ENCODE measurements around the gene FOXE1.

The FOXE1 gene

DNA sequence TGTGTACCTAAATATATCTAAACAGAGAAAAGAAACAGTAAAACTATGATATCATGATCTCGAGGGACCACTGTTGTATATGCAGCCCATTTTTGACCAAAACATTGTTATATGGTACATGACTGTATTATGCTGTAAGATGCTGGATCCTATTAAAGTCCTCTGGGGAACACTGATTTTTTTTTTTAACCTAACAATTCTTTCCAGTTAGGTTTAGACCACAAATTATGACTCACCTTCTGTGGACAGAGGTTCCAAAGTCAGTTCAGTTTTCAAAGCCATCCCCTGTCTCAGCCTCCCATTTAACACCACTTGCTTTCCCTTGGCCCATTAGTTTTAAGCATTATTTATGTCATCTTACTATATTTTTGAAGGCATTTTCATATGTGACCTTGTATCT lies 42.2 kb downstream of the FOXE1 start:
- Histone ChIP-seq H3K36me3 (ENCODE audit: insufficient read depth, low read length) (no peaks in the 10 kb centered on the region), H3K27ac (ENCODE audit: low read depth, low read length) (no peak overlapping the region), H3K4me1 (ENCODE audit: control insufficient read depth, insufficient read depth, low read length, unreplicated experiment) (peaks cover 2% of the 10 kb centered on the region), H3K4me3 (ENCODE audit: low read depth, low read length) (no peak overlapping the region), H3K79me2 (ENCODE audit: control insufficient read depth, insufficient read depth, low read length, unreplicated experiment) (no peaks in the 10 kb centered on the region), H3K27me3 (ENCODE audit: insufficient read depth, low read length) (no peaks in the 10 kb centered on the region), H2AFZ (ENCODE audit: low read length, unreplicated experiment) (no peak overlapping the region)

DNA sequence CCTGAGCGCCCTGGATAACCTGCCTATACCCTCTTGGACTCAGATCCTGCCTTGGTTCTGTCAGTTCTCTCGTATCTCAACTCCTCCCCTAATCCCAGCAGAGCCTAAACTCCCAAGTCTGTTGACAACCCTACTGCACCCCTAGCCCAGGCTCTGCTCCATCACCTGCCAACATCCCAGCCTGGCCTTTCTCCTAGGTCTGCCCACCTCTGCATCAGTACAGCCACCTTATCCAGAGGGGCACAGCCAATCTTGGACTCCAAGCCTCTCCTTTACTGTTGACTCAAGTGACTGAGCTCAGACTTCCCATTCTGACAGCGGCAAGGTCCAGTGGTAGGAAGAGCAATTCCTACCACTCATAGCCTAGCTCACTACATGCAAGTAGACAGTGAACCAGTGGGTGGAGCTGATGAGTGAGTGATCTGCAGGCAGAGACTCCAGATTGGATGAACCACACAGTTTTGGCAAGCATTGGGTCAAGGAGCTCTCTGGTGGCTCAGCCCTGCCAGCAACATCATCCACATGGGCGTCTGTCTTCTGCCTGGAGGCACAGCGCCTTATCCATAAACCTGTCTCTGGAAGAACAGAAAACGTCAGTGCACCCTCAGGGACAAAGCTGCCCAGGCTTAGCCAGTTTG lies 42.8 kb downstream of the FOXE1 start:
- Histone ChIP-seq H2AFZ (ENCODE audit: low read length, unreplicated experiment) (no peak overlapping the region), H3K36me3 (ENCODE audit: insufficient read depth, low read length) (no peaks in the 10 kb centered on the region), H3K4me1 (ENCODE audit: control insufficient read depth, insufficient read depth, low read length, unreplicated experiment) (peaks cover 8% of the 10 kb centered on the region), H3K27me3 (ENCODE audit: insufficient read depth, low read length) (no peaks in the 10 kb centered on the region), H3K79me2 (ENCODE audit: control insufficient read depth, insufficient read depth, low read length, unreplicated experiment) (no peaks in the 10 kb centered on the region), H3K4me3 (ENCODE audit: low read depth, low read length) (no peak overlapping the region), H3K27ac (ENCODE audit: low read depth, low read length) (no peak overlapping the region)

DNA sequence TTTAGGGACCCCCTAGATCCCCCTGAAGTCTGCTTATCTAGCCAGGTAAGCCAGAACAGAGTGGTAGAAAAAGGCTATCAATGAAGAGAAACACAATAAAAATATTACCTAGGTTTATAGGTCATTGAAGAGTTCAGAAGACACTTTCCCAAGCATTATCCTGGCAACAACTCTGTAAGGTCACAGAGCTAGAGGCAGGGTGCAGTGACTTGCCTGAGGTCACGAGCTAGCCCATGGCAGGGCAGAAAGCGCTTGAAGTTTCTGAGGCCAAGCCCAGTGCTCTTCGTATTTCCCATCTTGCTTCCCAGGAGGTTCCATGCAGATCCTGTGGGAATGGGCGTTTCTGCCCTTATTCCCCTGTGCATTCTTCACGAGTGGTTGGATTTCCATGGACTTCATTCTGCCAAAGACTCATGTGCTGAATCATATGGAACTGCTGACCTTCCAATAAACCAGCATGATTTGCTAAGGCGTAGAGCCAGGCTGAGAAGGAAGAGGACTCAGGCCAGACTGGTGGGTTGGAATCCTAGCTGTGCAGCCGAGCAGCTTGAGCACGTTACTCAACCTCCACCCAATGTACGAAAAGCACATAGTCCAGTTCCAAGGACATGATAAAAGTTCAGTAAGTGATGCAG lies 47.2 kb downstream of the FOXE1 start:
- Histone ChIP-seq H3K27ac (ENCODE audit: low read depth, low read length) (no peak overlapping the region), H2AFZ (ENCODE audit: low read length, unreplicated experiment) (no peak overlapping the region), H3K36me3 (ENCODE audit: insufficient read depth, low read length) (no peaks in the 10 kb centered on the region), H3K4me3 (ENCODE audit: low read depth, low read length) (no peak overlapping the region), H3K79me2 (ENCODE audit: control insufficient read depth, insufficient read depth, low read length, unreplicated experiment) (no peaks in the 10 kb centered on the region), H3K4me1 (ENCODE audit: control insufficient read depth, insufficient read depth, low read length, unreplicated experiment) (peaks cover 10% of the 10 kb centered on the region), H3K27me3 (ENCODE audit: insufficient read depth, low read length) (no peaks in the 10 kb centered on the region)

DNA sequence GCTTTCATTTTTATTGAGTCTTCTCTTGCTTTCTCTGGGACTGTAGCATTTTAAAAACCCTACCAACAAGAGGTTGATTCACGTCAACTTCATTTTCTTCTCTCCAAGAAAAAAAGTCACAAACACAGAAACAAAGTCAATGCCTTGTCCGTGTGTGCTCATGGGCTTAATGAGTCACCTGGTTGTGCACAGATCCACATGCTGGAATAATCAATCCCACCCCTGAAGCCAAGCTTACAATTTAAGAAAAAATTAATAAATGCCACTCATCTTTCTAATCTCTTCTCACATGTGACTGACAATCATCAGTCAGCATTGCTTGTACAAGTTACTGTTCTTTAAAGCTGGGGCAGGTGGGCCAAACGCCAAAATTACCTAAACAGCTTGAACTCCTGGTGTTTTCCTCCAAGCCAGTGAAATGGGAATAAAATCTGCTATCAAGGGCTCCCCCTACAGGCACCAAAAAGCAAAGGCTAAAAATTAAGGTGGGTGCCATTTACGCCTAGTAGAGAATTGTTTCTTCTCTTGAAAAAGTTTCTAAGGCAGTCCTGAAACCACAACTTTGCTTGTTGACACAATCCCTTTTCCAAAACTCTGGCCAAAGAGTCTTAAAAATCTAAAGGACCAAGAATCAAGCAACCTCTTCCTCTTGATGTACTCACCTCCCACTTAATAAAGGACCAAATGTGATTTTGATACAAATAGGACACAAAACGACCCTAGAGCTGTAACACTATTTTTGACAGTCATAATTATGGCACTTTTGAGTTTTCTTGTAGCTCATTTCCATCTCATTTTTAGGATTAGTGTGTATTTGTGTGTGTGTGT lies 47.9 kb downstream of the FOXE1 start:
- Histone ChIP-seq H3K4me3 (ENCODE audit: low read depth, low read length) (no peak overlapping the region), H3K36me3 (ENCODE audit: insufficient read depth, low read length) (no peaks in the 10 kb centered on the region), H3K27ac (ENCODE audit: low read depth, low read length) (no peak overlapping the region), H3K4me1 (ENCODE audit: control insufficient read depth, insufficient read depth, low read length, unreplicated experiment) (peaks cover 10% of the 10 kb centered on the region), H3K27me3 (ENCODE audit: insufficient read depth, low read length) (no peaks in the 10 kb centered on the region), H2AFZ (ENCODE audit: low read length, unreplicated experiment) (no peak overlapping the region), H3K79me2 (ENCODE audit: control insufficient read depth, insufficient read depth, low read length, unreplicated experiment) (no peaks in the 10 kb centered on the region)

DNA sequence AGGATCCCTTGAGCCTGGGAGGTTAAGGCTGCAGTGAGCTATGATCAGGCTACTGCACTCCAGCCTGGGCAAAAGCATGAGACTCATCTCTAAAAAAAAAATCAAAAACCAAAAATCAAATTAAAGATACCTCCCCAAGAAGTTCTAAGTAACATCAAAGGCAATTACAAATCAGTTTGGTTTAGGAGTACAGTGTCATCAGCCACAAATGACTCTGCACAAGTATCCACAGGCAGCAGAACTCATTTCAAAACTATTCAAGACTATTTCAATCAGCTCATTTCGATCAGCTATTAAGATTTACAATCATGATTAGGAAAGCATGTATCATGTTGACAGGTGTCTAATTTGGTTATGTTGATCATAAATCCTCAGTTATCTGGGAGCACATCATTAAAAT lies 50.2 kb downstream of the FOXE1 start:
- Histone ChIP-seq H2AFZ (ENCODE audit: low read length, unreplicated experiment) (no peak overlapping the region), H3K79me2 (ENCODE audit: control insufficient read depth, insufficient read depth, low read length, unreplicated experiment) (peaks cover 4% of the 10 kb centered on the region), H3K27ac (ENCODE audit: low read depth, low read length) (no peak overlapping the region), H3K27me3 (ENCODE audit: insufficient read depth, low read length) (no peaks in the 10 kb centered on the region), H3K4me1 (ENCODE audit: control insufficient read depth, insufficient read depth, low read length, unreplicated experiment) (peaks cover 10% of the 10 kb centered on the region), H3K4me3 (ENCODE audit: low read depth, low read length) (no peak overlapping the region), H3K36me3 (ENCODE audit: insufficient read depth, low read length) (no peaks in the 10 kb centered on the region)

DNA sequence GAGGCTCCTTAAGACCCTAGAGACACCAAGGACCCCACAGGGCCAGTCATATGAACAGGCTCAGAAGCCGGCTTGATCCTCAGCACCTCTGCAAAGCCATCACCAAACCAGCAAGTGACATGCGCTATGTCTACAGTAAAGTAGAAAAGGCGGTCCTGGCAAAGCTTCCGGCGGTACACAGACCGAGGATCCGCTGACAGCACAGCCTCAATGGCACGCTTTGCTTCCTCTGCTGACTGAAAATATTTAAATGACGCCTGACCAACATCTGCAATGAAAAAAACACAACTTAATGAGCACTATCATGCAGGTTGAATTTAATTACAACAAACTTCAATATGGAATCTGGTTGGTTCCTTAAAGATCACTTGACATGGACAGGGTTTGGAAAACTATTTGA lies 51.7 kb downstream of the FOXE1 start:
- Histone ChIP-seq H3K27ac (ENCODE audit: low read depth, low read length) (no peak overlapping the region), H3K27me3 (ENCODE audit: insufficient read depth, low read length) (no peaks in the 10 kb centered on the region), H3K79me2 (ENCODE audit: control insufficient read depth, insufficient read depth, low read length, unreplicated experiment) (peaks cover 4% of the 10 kb centered on the region), H3K36me3 (ENCODE audit: insufficient read depth, low read length) (no peaks in the 10 kb centered on the region), H3K4me1 (ENCODE audit: control insufficient read depth, insufficient read depth, low read length, unreplicated experiment) (peaks cover 10% of the 10 kb centered on the region), H3K4me3 (ENCODE audit: low read depth, low read length) (no peak overlapping the region), H2AFZ (ENCODE audit: low read length, unreplicated experiment) (no peak overlapping the region)

DNA sequence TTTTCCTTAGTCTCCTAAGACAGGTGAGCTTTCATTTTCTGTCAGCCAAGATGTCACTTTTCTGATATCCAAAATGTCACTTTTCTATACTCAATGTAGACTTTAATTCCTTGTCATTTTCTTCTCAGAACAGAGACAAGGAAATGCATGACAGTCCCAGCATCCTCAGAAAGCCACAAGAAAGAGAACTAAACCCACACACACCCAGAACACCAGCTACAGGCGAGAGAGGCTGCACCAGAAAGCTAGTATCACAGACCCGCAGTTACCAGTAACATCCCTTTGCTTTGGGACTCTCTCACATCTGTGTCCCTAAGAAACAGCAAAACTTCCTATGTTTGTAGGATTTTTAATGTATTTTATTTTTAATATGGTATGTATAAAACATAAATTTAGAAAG lies 52.2 kb downstream of the FOXE1 start:
- Histone ChIP-seq H3K4me1 (ENCODE audit: control insufficient read depth, insufficient read depth, low read length, unreplicated experiment) (peaks cover 7% of the 10 kb centered on the region), H3K4me3 (ENCODE audit: low read depth, low read length) (no peak overlapping the region), H2AFZ (ENCODE audit: low read length, unreplicated experiment) (no peak overlapping the region), H3K79me2 (ENCODE audit: control insufficient read depth, insufficient read depth, low read length, unreplicated experiment) (peaks cover 4% of the 10 kb centered on the region), H3K27me3 (ENCODE audit: insufficient read depth, low read length) (no peaks in the 10 kb centered on the region), H3K27ac (ENCODE audit: low read depth, low read length) (no peak overlapping the region), H3K36me3 (ENCODE audit: insufficient read depth, low read length) (0 out of 2 replicates have a peak, but pooled peaks cover 2% of the 10 kb centered on the region)
